Muscle of back (tissue), 13 donors: ENCODE results near the gene PRICKLE3. TPM values are rescaled to one million over a fixed set of nuclear protein-coding genes. Genes with fewer than 3 reads are reported as not detected.

Experiments
- DNase-seq, 3 donors: peaks; one replicate each; pipeline versions ENCODE4 v3.0.0 to v3.0.0-alpha.2; 2013
- long read RNA-seq, 9 donors: transcript quantifications; one replicate each; lab custom pipeline, GENCODE V29; 2026
- polyA plus RNA-seq, 10 donors: library from polyadenylated mRNA; unstranded; fragments of 120-200 nt; gene quantifications; one replicate each; pipeline ENCODE4 v1.2.1, GENCODE V29; 2013; ENCODE audit not compliant: insufficient read length in 10 of 10

The PRICKLE3 gene
- polyA plus RNA-seq, result 1 to 10 TPM; 2.6 to 5.0 (median 4.0) TPM
- long read RNA-seq, donor 1, result 0 reads
- long read RNA-seq, donor 2, result 0 reads
- long read RNA-seq, donor 3, result 0 reads
- long read RNA-seq, donor 4, result 0 reads
- long read RNA-seq, donor 5, partial matches to known transcripts, result 0 of 1 reads
- long read RNA-seq, donor 5, other reads (novel, unspliced or antisense), result 0 of 1 reads
- long read RNA-seq, donor 6, result 0 reads
- long read RNA-seq, donor 7, partial matches to known transcripts, result 0 of 1 reads
- long read RNA-seq, donor 7, other reads (novel, unspliced or antisense), result 0 of 1 reads
- long read RNA-seq, donor 8, partial matches to known transcripts, result 0 of 1 reads
- long read RNA-seq, donor 8, other reads (novel, unspliced or antisense), result 0 of 1 reads
- long read RNA-seq, donor 9, result 0 reads

- peak; percentile 50 to 79 (median 62) for DNase-seq
These were observed at the start of gene PRICKLE3 for GRCh38 chrX:49186125-49187027. TSS of gene PRICKLE3 (minus strand) at chrX:49186373. CDS start at chrX:49186297, 76 bp downstream.

- DNase-seq, result peak in 1 of 3 donors; percentile 24
These were observed 47.8 kb upstream of the PRICKLE3 start for GRCh38 chrX:49233887-49234555.

- DNase-seq, result no peak
These were observed 47.0 kb upstream of the PRICKLE3 start, which contains the start of gene CACNA1F for GRCh38 chrX:49233176-49233575. TSS of gene CACNA1F (minus strand) at chrX:49233340. CDS start at chrX:49233309, 31 bp downstream.

GRCh38 chrX:49232525-49232924, 46.4 kb upstream of the PRICKLE3 start:
- DNase-seq, result no peak

- DNase-seq, result no peak
These were observed 45.3 kb upstream of the PRICKLE3 start for GRCh38 chrX:49231333-49232000.

- peak in 1 of 3 donors; percentile 16 for DNase-seq
These were observed 44.5 kb upstream of the PRICKLE3 start for GRCh38 chrX:49230500-49231232.

GRCh38 chrX:49228185-49228584, 42.0 kb upstream of the PRICKLE3 start:
- DNase-seq, result no peak

GRCh38 chrX:49227726-49228125, 41.6 kb upstream of the PRICKLE3 start:
- DNase-seq, result no peak

GRCh38 chrX:49226946-49227345, 40.8 kb upstream of the PRICKLE3 start:
- no peak for DNase-seq

GRCh38 chrX:49225858-49226257, 39.7 kb upstream of the PRICKLE3 start:
- no peak for DNase-seq

- no peak for DNase-seq
These were observed 35.7 kb upstream of the PRICKLE3 start for GRCh38 chrX:49221868-49222267.

- DNase-seq, result no peak
These were observed 33.9 kb upstream of the PRICKLE3 start for GRCh38 chrX:49220100-49220499.

GRCh38 chrX:49214996-49215526, 28.9 kb upstream of the PRICKLE3 start:
- DNase-seq, result no peak

GRCh38 chrX:49214416-49214815, 28.2 kb upstream of the PRICKLE3 start:
- DNase-seq, result no peak

- DNase-seq, result no peak
These were observed 26.7 kb upstream of the PRICKLE3 start for GRCh38 chrX:49212861-49213260.

- DNase-seq, result no peak
These were observed 26.0 kb upstream of the PRICKLE3 start for GRCh38 chrX:49212209-49212608.

- DNase-seq, result no peak
These were observed 24.9 kb upstream of the PRICKLE3 start for GRCh38 chrX:49211074-49211473.

GRCh38 chrX:49210406-49210805, 24.2 kb upstream of the PRICKLE3 start:
- DNase-seq, result no peak

- no peak for DNase-seq
These were observed 23.5 kb upstream of the PRICKLE3 start for GRCh38 chrX:49209434-49210251.
